Endothelial cell (in vitro differentiated cells): ENCODE measurements around the gene AKAP8L. TPM values are rescaled to one million over a fixed set of nuclear protein-coding genes. Genes with fewer than 3 reads are reported as not detected.
"Not testable (repeated sequence)": the region's sequence is repeated elsewhere in the genome, so short reads cannot be mapped to it uniquely, and the experiment has no call there.

Experiments
- DNase-seq: peaks from one replicate; pipeline ENCODE4 v3.0.0; 2021; ENCODE audit warnings: low spot score
- H3K27ac Mint-ChIP-seq: one replicate; pipeline ENCODE4 v1.8.0; 2021; ENCODE audit warnings: mixed read lengths, inconsistent platforms; ENCODE audit not compliant: unreplicated experiment
- H3K27me3 Mint-ChIP-seq: one replicate; pipeline ENCODE4 v1.8.0; 2021; ENCODE audit warnings: mild to moderate bottlenecking, moderate library complexity, mixed read lengths, inconsistent platforms; ENCODE audit not compliant: unreplicated experiment
- H3K36me3 Mint-ChIP-seq: one replicate; pipeline ENCODE4 v1.8.0; 2021; ENCODE audit warnings: mild to moderate bottlenecking, low read depth, mixed read lengths, inconsistent platforms; ENCODE audit not compliant: unreplicated experiment
- H3K4me1 Mint-ChIP-seq: one replicate; pipeline ENCODE4 v1.8.0; 2021; ENCODE audit warnings: mild to moderate bottlenecking, mixed read lengths, inconsistent platforms; ENCODE audit not compliant: unreplicated experiment
- H3K4me3 Mint-ChIP-seq: one replicate; pipeline ENCODE4 v1.8.0; 2021; ENCODE audit warnings: mild to moderate bottlenecking, mixed read lengths, inconsistent platforms; ENCODE audit not compliant: unreplicated experiment
- H3K9me3 Mint-ChIP-seq: one replicate; pipeline ENCODE4 v1.8.0; 2021; ENCODE audit warnings: mixed read lengths, inconsistent platforms; ENCODE audit not compliant: unreplicated experiment
- CTCF ChIP-seq: fragments of 200-600 bp; sonication (generic); IDR thresholded peaks from one replicate; pipeline ENCODE4 v1.5.0; 2021; ENCODE audit warnings: antibody characterized with exemption; ENCODE audit not compliant: unreplicated experiment
- total RNA-seq: library from RNA; stranded (reverse); fragmentation: NEBNext Ultra II Directional; extraction: Animal tissue kit (Norgen Biotek cat#: 25700); gene quantifications from one replicate; pipeline ENCODE4 v1.2.1, GENCODE V29; 2021; ENCODE audit not compliant: unreplicated experiment

The AKAP8L gene
- total RNA-seq, 1 donor from 2014 or later = 160 TPM

DNA sequence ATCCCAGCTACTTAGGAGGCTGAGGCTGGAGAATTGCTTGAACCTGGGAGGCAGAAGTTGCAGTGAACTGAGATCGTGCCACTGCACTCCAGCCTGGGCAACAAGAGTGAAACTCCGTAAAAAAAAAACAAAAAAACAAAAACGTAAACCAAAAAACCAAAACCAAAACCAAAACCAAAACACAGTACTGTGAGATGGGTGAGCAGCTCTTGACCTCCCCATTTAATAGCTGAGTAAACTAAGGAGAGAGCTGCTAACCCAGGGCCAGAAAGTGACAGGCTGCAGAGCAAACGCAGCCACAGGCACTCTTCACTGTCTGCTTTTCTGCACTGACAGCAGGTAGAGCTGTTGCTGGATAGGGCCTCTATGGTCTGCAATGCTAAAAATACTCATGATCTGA, 58.8 kb downstream of the AKAP8L start:
- not testable (repeated sequence) for DNase-seq, H3K27ac Mint-ChIP-seq, H3K27me3 Mint-ChIP-seq, H3K9me3 Mint-ChIP-seq, H3K4me1 Mint-ChIP-seq
- peaks cover 48% of the 10 kb centered on the region for H3K36me3 Mint-ChIP-seq
- H3K4me3 Mint-ChIP-seq = peak overlapping the region; percentile 31

DNA sequence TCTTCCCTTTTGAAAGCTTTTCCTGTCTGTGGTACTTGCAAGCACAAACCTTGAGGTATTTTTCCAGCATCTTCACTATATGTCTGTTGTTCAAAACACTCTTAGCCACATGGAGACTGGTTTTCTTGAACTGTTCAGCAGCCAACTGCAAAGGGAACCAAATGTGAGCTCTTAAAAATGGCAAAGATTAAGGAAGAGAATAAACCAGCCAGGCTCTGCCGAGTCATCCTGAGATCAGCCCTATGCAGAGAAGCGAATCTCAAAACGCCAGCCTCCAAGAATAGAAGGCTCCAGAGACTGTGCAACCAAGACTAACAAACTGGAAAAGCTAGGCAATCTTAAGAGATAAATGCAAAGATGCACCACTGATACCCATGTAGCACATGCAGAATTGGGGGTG, 59.9 kb downstream of the AKAP8L start:
- peak overlapping the region; percentile 66 for H3K4me3 Mint-ChIP-seq
- H3K36me3 Mint-ChIP-seq = peaks cover 53% of the 10 kb centered on the region
- H3K27me3 Mint-ChIP-seq = peaks cover 5% of the 10 kb centered on the region
- H3K4me1 Mint-ChIP-seq = no peaks in the 10 kb centered on the region
- TF ChIP-seq CTCF = no peak
- no peak for DNase-seq
- no peaks in the 10 kb centered on the region for H3K9me3 Mint-ChIP-seq
- no peak overlapping the region for H3K27ac Mint-ChIP-seq

DNA sequence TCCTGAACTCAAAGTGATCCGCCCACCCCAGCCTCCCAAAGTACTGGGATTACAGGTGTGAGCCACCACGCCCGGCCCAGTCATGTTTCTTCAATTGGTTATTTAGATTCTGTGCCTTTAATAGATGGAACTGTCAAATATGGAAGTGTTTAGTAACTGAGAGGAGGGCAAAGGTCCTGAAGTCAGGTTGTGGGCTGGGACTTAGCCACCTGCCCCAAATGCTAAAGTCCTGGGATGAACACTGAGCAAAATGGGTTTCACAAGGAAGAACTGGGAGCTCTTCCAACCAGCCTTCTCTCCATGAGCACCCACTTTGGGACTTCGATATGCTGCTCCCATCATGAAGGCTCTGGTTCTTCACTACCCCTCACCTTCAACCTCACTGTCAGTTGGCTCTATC, 60.9 kb downstream of the AKAP8L start:
- peaks cover 5% of the 10 kb centered on the region for H3K27me3 Mint-ChIP-seq
- H3K36me3 Mint-ChIP-seq = peaks cover 50% of the 10 kb centered on the region
- no peak overlapping the region for H3K4me3 Mint-ChIP-seq
- no peaks in the 10 kb centered on the region for H3K9me3 Mint-ChIP-seq
- DNase-seq = no peak
- H3K4me1 Mint-ChIP-seq = no peaks in the 10 kb centered on the region
- no peak overlapping the region for H3K27ac Mint-ChIP-seq
- no peak for TF ChIP-seq CTCF

DNA sequence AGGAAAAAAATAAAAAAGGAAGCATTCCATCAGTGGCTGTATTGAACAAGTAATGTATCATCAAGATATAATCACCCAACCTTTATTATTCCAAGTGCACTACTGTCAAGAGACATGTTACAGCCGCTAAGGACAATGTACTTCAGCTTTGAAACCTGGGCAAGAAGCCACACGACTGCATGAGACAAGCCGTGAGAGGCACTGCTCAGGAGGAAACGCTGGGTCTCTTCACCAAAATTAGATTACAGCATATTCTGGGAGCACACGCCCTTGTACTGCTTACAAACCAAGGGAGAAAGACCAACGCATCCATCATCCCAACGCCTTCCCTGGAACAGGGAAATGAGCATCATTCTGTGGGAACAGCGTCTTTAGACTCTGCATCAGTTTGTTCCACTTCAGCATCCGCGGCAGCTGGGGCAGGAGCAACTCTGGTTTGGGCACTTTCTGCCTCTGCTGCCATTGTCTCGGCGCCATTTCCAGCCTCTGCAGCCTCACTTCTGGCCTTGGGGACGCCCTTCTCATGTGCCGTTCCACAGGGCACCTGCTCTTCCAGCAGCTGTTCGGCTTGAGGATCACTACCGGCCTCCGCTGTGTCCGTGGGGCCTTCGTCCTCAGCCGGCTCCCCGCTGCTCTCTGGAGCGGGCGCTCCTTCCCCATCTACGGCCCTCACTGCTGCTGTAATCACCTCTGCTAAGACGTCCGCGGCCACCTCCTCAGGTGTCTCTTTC, 64.1 kb downstream of the AKAP8L start:
- no peaks in the 10 kb centered on the region for H3K9me3 Mint-ChIP-seq
- no peaks in the 10 kb centered on the region for H3K4me1 Mint-ChIP-seq
- no peak for TF ChIP-seq CTCF
- DNase-seq = no peak
- H3K4me3 Mint-ChIP-seq = peak overlapping the region; percentile 19
- no peak overlapping the region for H3K27ac Mint-ChIP-seq
- H3K27me3 Mint-ChIP-seq = no peaks in the 10 kb centered on the region
- H3K36me3 Mint-ChIP-seq = peaks cover 31% of the 10 kb centered on the region

DNA sequence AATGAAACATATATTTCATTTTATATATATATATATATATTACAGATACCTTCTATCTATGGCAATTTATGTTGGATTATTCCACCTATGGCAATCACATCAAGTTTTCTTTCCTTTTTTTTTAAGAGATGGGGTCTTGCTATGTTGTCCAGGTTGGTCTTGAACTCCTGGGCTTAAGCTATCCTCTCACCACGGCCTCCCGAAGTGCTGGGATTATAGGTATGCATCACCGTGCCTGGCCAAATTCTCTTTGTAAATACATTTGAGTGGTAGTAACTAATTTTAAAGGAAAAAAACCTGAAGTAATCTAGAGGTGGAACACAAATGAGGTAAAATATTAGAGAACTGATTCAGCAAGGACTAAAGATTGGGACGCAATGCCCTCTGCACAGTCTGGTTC, 64.9 kb downstream of the AKAP8L start:
- peaks cover 27% of the 10 kb centered on the region for H3K36me3 Mint-ChIP-seq
- no peak overlapping the region for H3K27ac Mint-ChIP-seq
- no peaks in the 10 kb centered on the region for H3K27me3 Mint-ChIP-seq

DNA sequence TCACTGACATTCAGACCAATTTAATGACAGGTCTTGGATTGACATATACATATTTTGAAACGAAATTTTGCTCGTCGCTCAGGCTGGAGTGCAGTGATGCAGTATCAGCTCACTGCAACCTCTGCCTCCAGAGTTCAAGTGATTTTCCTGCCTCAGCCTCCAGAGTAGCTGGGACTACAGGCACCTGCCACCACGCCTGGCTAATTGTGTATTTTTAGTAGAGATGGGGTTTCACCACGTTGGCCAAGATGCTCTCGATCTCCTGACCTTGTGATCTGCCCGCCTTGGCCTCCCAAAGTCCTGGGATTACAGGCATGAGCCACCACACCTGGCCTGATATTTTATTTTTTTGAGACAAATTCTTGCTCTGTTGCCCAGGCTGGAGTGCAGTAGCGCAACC, 66.3 kb downstream of the AKAP8L start:
- not testable (repeated sequence) for H3K4me3 Mint-ChIP-seq, DNase-seq, H3K9me3 Mint-ChIP-seq, H3K4me1 Mint-ChIP-seq, H3K27me3 Mint-ChIP-seq
- Mint-ChIP-seq H3K27ac (peak overlapping the region; percentile 18), H3K36me3 (peaks cover 15% of the 10 kb centered on the region)

More for the DNA sequence above, 64.9 kb downstream of the AKAP8L start:
- no peak for TF ChIP-seq CTCF
- H3K9me3 Mint-ChIP-seq = no peaks in the 10 kb centered on the region
- no peak for DNase-seq
- no peak overlapping the region for H3K4me3 Mint-ChIP-seq
- H3K4me1 Mint-ChIP-seq = no peaks in the 10 kb centered on the region

- H3K36me3 Mint-ChIP-seq, H3K4me1 Mint-ChIP-seq, H3K27ac Mint-ChIP-seq, DNase-seq, H3K9me3 Mint-ChIP-seq, H3K4me3 Mint-ChIP-seq, H3K27me3 Mint-ChIP-seq: not testable (repeated sequence)
These were observed 77.5 kb downstream of the AKAP8L start for GRCh38 chr19:15341328-15341727.
